MCF 10A (cell line): ENCODE measurements around the gene CAAP1. TPM values are rescaled to one million over a fixed set of nuclear protein-coding genes. Genes with fewer than 3 reads are reported as not detected.

Experiments
- BruUV-seq: library from RNA; stranded (reverse); fragments of 400-500 nt; replicated peaks from 2 replicates; lab custom pipeline; 2021; lab: Mats Ljungman, UMichigan
- CTCF ChIA-PET: fragments of 300-600 bp; sonication (Branson Sonifier 250); formaldehyde crosslinking; extraction: SDS; loops from one replicate; lab custom pipeline; 2021; ENCODE audit warnings: antibody characterized with exemption, inconsistent platforms; lab: Yijun Ruan, JAX
- POLR2A ChIA-PET: fragments of 300-600, 350-650 bp; sonication (Branson Sonifier 250); formaldehyde crosslinking; extraction: SDS; loops from one replicate; lab custom pipeline; 2020; ENCODE audit warnings: antibody characterized with exemption, inconsistent platforms; lab: Yijun Ruan, JAX
- DNase-seq: peaks from one replicate; pipeline ENCODE4 v3.0.0-alpha.2; 2018; ENCODE audit not compliant: unreplicated experiment
- H3K27ac Mint-ChIP-seq: one replicate; pipeline ENCODE4 v1.8.0; 2022; ENCODE audit warnings: mild to moderate bottlenecking, low read depth, mixed read lengths; ENCODE audit not compliant: unreplicated experiment
- H3K27me3 Mint-ChIP-seq: one replicate; pipeline ENCODE4 v1.8.0; 2022; ENCODE audit warnings: mixed read lengths; ENCODE audit not compliant: insufficient read depth, unreplicated experiment
- H3K36me3 Mint-ChIP-seq: one replicate; pipeline ENCODE4 v1.8.0; 2022; ENCODE audit warnings: mild to moderate bottlenecking, moderate library complexity, mixed read lengths; ENCODE audit not compliant: insufficient read depth, unreplicated experiment
- H3K4me1 Mint-ChIP-seq: one replicate; pipeline ENCODE4 v1.8.0; 2022; ENCODE audit warnings: mixed read lengths; ENCODE audit not compliant: insufficient read depth, unreplicated experiment
- H3K4me3 Mint-ChIP-seq: one replicate; pipeline ENCODE4 v1.8.0; 2022; ENCODE audit warnings: mild to moderate bottlenecking, moderate library complexity, mixed read lengths; ENCODE audit not compliant: unreplicated experiment
- H3K9me3 Mint-ChIP-seq: one replicate; pipeline ENCODE4 v1.8.0; 2022; ENCODE audit warnings: mixed read lengths; ENCODE audit not compliant: unreplicated experiment
- CTCF ChIP-seq: fragments of 200-600 bp; IDR thresholded peaks from one replicate; pipeline ENCODE4 v1.8.0; 2022; ENCODE audit warnings: antibody characterized with exemption, mild to moderate bottlenecking; ENCODE audit not compliant: unreplicated experiment
- intact Hi-C: fragments of 100-400 bp; cut with micrococcal nuclease; formaldehyde crosslinking; loops from 2 replicates; pipeline ENCODE4 v1.14.1; 2022
- total RNA-seq: library from RNA; stranded (reverse); gene quantifications from 2 replicates; pipeline ENCODE4 v1.2.3, GENCODE V29; 2022

CAAP1 gene
- total RNA-seq, 1 experiment from 2014 or later: 35.2 TPM

- no peaks in the 10 kb centered on the region for H3K4me1 Mint-ChIP-seq
- no peaks in the 10 kb centered on the region for H3K36me3 Mint-ChIP-seq
- no peak overlapping the region for H3K4me3 Mint-ChIP-seq
- DNase-seq: no peak
- intact Hi-C loops: no loop called here
- H3K27me3 Mint-ChIP-seq: no peaks in the 10 kb centered on the region
- H3K9me3 Mint-ChIP-seq: no peaks in the 10 kb centered on the region
- TF ChIP-seq CTCF: no peak
- BruUV-seq: no TSS peak
- POLR2A ChIA-PET: no interaction called here
- no peak overlapping the region for H3K27ac Mint-ChIP-seq
- CTCF ChIA-PET: interaction anchor here (0.6 kb wide), 1 partner anchor 46 kb away, joined by 3 read pairs; no protein-coding TSS in a partner anchor
Measured at GRCh38 chr9:26800322-26800721, 92.3 kb downstream of the CAAP1 start.

- ChIA-PET POLR2A (no interaction called here), CTCF (interaction anchor here (0.6 to 0.8 kb wide), 3 partner anchors 9 to 135 kb away, joined by 3 to 6 read pairs (median 3); no protein-coding TSS in a partner anchor)
- no peaks in the 10 kb centered on the region for H3K27me3 Mint-ChIP-seq
- H3K36me3 Mint-ChIP-seq: no peaks in the 10 kb centered on the region
- no peak overlapping the region for H3K4me3 Mint-ChIP-seq
- H3K27ac Mint-ChIP-seq: no peak overlapping the region
- intact Hi-C loops: no loop called here
- DNase-seq: no peak
- TF ChIP-seq CTCF: no peak
- peaks cover 7% of the 10 kb centered on the region for H3K4me1 Mint-ChIP-seq
- H3K9me3 Mint-ChIP-seq: no peaks in the 10 kb centered on the region
- BruUV-seq: no TSS peak
Measured at GRCh38 chr9:26791274-26791673, 101.3 kb downstream of the CAAP1 start.

Other genes starting within 250 kb of the CAAP1 start
- gene PLAA, start 54.4 kb upstream of the CAAP1 start, total RNA-seq: 29.6 and 36.7 TPM in 2 replicates
- 28.7 and 31.5 TPM in 2 replicates for gene IFT74, start 63.6 kb upstream of the CAAP1 start, total RNA-seq
- not detected in 2 replicates for gene LRRC19, start 112.9 kb upstream of the CAAP1 start, total RNA-seq
- gene TEK, start 216.4 kb upstream of the CAAP1 start, total RNA-seq: 0.71 and 0.91 TPM in 2 replicates